Activated T-helper 2 cell treated with anti-CD3 and anti-CD28 coated beads, Interferon-gamma antibody, Interleukin-2, Interleukin-4, amounts not matched to agents 10 μg/mL and 5 μg/mL and 100 μg/mL, durations not matched to agents 14 hours and 24 hours and 36 hours (primary cell): ENCODE results near the gene MMADHC. TPM values are rescaled to one million over a fixed set of nuclear protein-coding genes. Genes with fewer than 3 reads are reported as not detected.

ENCODE experiments used
- DNase-seq: peaks from one replicate; pipeline ENCODE4 v3.0.0; 2021; ENCODE audit warnings: low spot score
- H3K27ac Mint-ChIP-seq: one replicate; pipeline ENCODE4 v1.8.0; 2021; ENCODE audit warnings: mixed read lengths
- H3K27me3 Mint-ChIP-seq: one replicate; pipeline ENCODE4 v1.8.0; 2021; ENCODE audit warnings: low read depth, mixed read lengths
- H3K36me3 Mint-ChIP-seq: one replicate; pipeline ENCODE4 v1.8.0; 2021; ENCODE audit warnings: low read depth, mixed read lengths
- H3K4me1 Mint-ChIP-seq: one replicate; pipeline ENCODE4 v1.8.0; 2021; ENCODE audit warnings: low read depth, mixed read lengths
- H3K4me3 Mint-ChIP-seq: one replicate; pipeline ENCODE4 v1.8.0; 2021; ENCODE audit warnings: low read depth, mild to moderate bottlenecking, moderate library complexity, mixed read lengths
- H3K9me3 Mint-ChIP-seq: one replicate; pipeline ENCODE4 v1.8.0; 2021; ENCODE audit warnings: mixed read lengths
- intact Hi-C: fragments of 100-400 bp; cut with micrococcal nuclease; formaldehyde crosslinking; loops from one replicate; pipeline ENCODE4 v1.15.1; 2023
- total RNA-seq: library from RNA; stranded (reverse); gene quantifications from 2 replicates; pipeline ENCODE4 v1.2.3, GENCODE V29; 2022

The MMADHC gene
- total RNA-seq, 1 donor from 2014 or later: 125 TPM

DNA sequence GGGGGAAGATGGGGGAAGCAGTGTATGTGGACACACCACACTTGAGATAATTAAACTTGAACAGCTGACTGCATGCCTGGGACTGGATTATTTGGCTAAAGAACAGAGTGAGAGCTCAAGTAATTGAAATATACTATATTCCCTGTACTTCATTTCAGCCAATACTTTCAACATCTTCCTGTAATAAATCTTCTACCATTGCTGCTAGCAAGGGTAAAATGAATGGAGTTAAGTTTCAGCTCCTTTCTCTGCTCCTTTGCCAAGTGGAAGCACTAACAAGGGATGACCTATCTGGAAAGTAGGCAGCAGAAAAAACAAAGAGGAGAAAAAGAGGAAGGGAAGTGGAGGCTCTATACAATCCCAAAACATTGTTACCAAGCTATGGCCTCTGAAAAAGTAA lies 50.9 kb downstream of the MMADHC start:
- Mint-ChIP-seq H3K27me3 (peaks cover 6% of the 10 kb centered on the region), H3K9me3 (no peaks in the 10 kb centered on the region), H3K27ac (no peak overlapping the region), H3K4me1 (peaks cover 14% of the 10 kb centered on the region), H3K36me3 (no peaks in the 10 kb centered on the region), H3K4me3 (no peak overlapping the region)
- intact Hi-C loops: loop anchor here (1.0 to 2.0 kb wide), 2 partner anchors 70 to 467 kb away; no protein-coding TSS in a partner anchor
- no peak for DNase-seq

DNA sequence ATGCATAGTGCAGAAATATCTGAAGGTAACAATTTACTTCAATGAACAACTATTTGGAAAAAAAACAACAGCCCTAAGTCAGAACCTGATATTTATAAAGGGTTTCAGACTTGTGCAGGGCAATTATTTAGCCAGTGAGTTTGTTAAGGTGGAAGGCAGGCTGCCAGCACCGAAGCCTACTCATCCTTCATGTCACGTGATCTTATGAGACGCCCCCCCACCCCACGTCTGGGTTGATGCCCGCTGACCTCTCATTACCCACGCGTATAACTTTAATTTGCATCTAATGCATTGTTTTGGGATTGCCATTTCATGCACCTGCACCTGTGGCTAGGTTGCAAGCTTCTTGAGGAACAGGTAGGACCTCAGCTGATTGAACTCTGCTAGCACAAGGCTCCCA lies 52.9 kb downstream of the MMADHC start:
- Mint-ChIP-seq H3K36me3 (no peaks in the 10 kb centered on the region), H3K4me3 (no peak overlapping the region), H3K27me3 (peaks cover 15% of the 10 kb centered on the region), H3K4me1 (peaks cover 14% of the 10 kb centered on the region), H3K27ac (no peak overlapping the region), H3K9me3 (no peaks in the 10 kb centered on the region)
- intact Hi-C loops: no loop called here
- DNase-seq: no peak

DNA sequence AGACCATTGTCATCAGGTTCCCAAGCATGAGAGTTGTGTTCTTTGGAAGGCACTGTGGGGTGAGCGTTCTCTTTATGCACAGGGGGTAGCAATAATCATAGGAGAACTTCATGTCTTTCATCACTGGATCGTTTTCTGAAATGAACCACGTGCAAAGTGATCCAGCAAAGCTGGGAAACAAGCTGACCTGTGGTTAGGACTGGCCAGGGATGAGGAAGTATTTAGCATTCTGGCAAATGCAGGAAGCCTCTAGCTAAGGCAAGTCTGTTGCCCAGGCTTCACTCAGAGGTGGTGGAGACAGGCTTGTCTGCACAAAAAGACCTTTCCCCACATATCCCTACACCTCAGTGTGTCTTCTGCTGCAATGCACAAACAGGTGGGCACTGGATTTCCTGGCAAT lies 58.6 kb downstream of the MMADHC start:
- no peak for DNase-seq
- Mint-ChIP-seq H3K4me3 (no peak overlapping the region), H3K9me3 (no peaks in the 10 kb centered on the region), H3K4me1 (no peaks in the 10 kb centered on the region), H3K27ac (no peak overlapping the region), H3K36me3 (no peaks in the 10 kb centered on the region), H3K27me3 (peaks cover 16% of the 10 kb centered on the region)
- intact Hi-C loops: no loop called here

DNA sequence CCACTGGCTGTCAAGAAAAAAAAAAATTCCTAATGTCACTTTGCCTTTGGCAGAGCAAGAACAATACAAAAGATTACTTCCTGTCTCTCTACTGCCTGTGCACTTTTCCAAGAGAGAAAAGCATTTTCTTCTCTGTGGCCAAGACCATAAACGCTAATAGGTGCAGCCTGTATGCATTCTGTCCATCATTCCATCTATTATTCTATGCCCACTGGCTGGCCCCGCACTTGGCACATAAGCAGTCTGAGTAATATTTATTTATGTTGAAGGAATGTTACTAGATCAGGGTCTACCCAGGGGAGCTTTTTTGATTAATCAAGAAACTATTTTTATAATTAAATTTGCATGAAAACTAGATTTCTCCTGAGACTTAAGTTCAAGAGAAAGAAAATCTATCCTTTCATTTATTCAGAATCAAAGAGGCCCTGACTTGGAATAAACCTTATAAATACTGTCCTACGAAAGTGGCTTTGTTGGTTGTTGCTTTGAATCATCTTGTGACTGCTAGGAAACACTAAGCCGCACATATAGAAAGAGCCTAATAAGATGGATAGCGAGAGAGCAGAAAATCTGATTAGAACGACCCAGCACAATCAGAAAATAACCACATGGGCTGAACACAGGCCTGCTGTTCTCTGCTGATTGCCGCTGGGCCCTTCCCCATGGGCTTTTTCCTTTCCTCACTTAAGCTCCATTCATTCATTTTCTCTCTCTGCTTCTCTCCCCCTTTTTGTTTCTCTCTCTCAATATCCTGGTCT lies 59.4 kb downstream of the MMADHC start:
- no peaks in the 10 kb centered on the region for H3K9me3 Mint-ChIP-seq
- no peak overlapping the region for H3K4me3 Mint-ChIP-seq
- H3K27me3 Mint-ChIP-seq: peaks cover 21% of the 10 kb centered on the region
- H3K36me3 Mint-ChIP-seq: no peaks in the 10 kb centered on the region
- no peak for DNase-seq
- H3K4me1 Mint-ChIP-seq: no peaks in the 10 kb centered on the region
- H3K27ac Mint-ChIP-seq: no peak overlapping the region
- intact Hi-C loops: no loop called here

DNA sequence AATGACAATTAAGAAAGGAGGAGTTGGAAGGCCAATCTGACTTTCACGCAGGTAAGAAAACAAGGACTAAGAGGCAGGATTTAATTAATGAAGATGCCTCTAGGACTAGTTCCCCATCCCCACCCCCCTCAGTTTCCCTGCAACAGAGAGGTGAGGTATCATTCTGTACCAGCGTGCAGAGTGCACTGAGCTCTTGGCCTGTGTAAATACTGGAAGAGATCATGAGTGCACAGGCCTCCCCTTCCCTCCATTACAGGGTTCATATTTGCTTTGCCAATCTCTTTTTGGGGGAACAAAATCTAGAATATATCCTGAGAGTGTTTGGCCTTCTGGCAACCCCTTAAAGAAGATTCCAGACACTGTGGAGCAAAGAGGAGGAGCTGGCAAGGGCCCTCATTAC lies 60.9 kb downstream of the MMADHC start:
- Mint-ChIP-seq H3K27me3 (peaks cover 18% of the 10 kb centered on the region), H3K4me3 (no peak overlapping the region), H3K27ac (no peak overlapping the region), H3K4me1 (no peaks in the 10 kb centered on the region), H3K36me3 (no peaks in the 10 kb centered on the region), H3K9me3 (no peaks in the 10 kb centered on the region)
- intact Hi-C loops: no loop called here
- no peak for DNase-seq

DNA sequence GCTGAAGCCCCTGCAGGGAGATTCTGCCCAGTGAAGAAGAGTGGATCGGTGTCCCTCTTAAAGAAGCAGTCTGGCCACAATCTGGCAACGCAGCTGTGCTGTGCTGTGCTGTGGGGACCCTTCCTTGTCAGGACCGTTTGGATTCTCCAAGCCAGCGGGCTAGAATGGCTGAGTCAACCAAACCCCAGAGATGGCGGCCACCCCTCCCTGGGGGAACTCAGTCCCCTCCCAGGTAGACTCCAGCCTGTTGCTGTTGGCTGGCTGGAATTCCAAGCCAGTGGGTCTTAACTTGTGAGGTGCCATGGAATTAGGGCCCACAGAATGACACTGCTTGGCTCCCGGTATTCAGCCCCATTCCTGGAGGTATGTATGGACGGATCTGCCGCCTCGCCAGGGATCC lies 62.3 kb downstream of the MMADHC start:
- Mint-ChIP-seq H3K36me3 (no peaks in the 10 kb centered on the region), H3K4me1 (no peaks in the 10 kb centered on the region), H3K4me3 (no peak overlapping the region), H3K27ac (no peak overlapping the region), H3K27me3 (peaks cover 12% of the 10 kb centered on the region), H3K9me3 (no peaks in the 10 kb centered on the region)
- intact Hi-C loops: no loop called here
- DNase-seq: no peak
